Heart right ventricle (tissue), 16 donors: ENCODE data around the gene GDAP1L1. TPM values are rescaled to one million over a fixed set of nuclear protein-coding genes. Genes with fewer than 3 reads are reported as not detected.

Source experiments
- ATAC-seq, 8 donors: fragments of 200-7000 bp; cut with Tn5 transposase; one replicate each; pipeline ENCODE4 v1.9.1; 2020; ENCODE audit warnings: mild to moderate bottlenecking in 8 of 8, moderate library complexity in 8 of 8, moderate number of reproducible peaks in 1 of 8
- DNase-seq, 2 donors: peaks; one replicate each; pipeline ENCODE4 v3.0.0-alpha.2; 2020
- H3K27ac ChIP-seq, 10 donors: fragments of 200-600 bp; sonication (generic) in 2 of 10; one replicate each; pipeline versions ENCODE4 v1.5.0 to v1.8.0; 2020 to 2022; ENCODE audit warnings: mild to moderate bottlenecking in 3 of 10
- H3K27me3 ChIP-seq, 7 donors: fragments of 200-600 bp; one replicate each; pipeline ENCODE4 v1.8.0; 2021 to 2022; ENCODE audit warnings: mild to moderate bottlenecking in 2 of 7
- H3K36me3 ChIP-seq, 9 donors: fragments of 200-600 bp; sonication (generic) in 1 of 9; one replicate each; pipeline versions ENCODE4 v1.5.0 to v1.8.0; 2020 to 2022; ENCODE audit warnings: mild to moderate bottlenecking in 2 of 9
- H3K4me1 ChIP-seq, 9 donors: fragments of 200-600 bp; sonication (generic) in 1 of 9; one replicate each; pipeline versions ENCODE4 v1.5.0 to v1.8.0; 2020 to 2022; ENCODE audit warnings: mild to moderate bottlenecking in 4 of 9
- H3K4me3 ChIP-seq, 10 donors: fragments of 200-600 bp; sonication (generic) in 2 of 10; one replicate each; pipeline versions ENCODE4 v1.5.0 to v1.8.0; 2020 to 2022; ENCODE audit warnings: mild to moderate bottlenecking in 7 of 10, moderate library complexity in 2 of 10
- H3K9me3 ChIP-seq, 11 donors: fragments of 200-600 bp in 10 of 11; sonication (generic) in 2 of 11; one replicate each; pipeline versions ENCODE4 v1.5.0 to v1.8.0; 2013 to 2022; ENCODE audit warnings: mild to moderate bottlenecking in 2 of 11, control low read depth in 1 of 11, moderate library complexity in 1 of 11
- WGBS, 2 donors: extraction: QIAGEN DNeasy Blood & Tissue Kit; methylation state at CpG; one replicate each; pipeline ENCODE4 v1.1.7; 2013; ENCODE audit warnings: inconsistent platforms in 1 of 2; 5-methylcytosine and 5-hydroxymethylcytosine counted together
- intact Hi-C, 10 donors: fragments of 100-400 bp; cut with DNase I; formaldehyde crosslinking; loops; one replicate each; pipeline versions ENCODE4 v1.11.1 to v1.14.2; 2022
- polyA plus RNA-seq, 2 donors: library from polyadenylated mRNA; stranded (reverse); fragments of 200-250 nt; gene quantifications; one replicate each; pipeline ENCODE4 v1.2.3, GENCODE V29; 2013
- total RNA-seq, 10 donors: library from RNA; stranded (reverse); fragmentation: NEBNext Ultra II Directional in 3 of 10; extraction: Animal tissue kit (Norgen Biotek cat#: 25700) in 3 of 10; gene quantifications; one replicate each; pipeline versions ENCODE4 v1.2.1 to v1.2.4, GENCODE V29; 2021 to 2023
- TF ChIP-seq, protein P1 (sequence below), 9 donors: fragments of 200-600 bp; sonication (generic) in 2 of 9; IDR thresholded peaks; one replicate each; pipeline versions ENCODE4 v1.5.0 to v1.8.0; 2021 to 2022; ENCODE audit warnings: antibody characterized with exemption in 9 of 9, mild to moderate bottlenecking in 5 of 9, moderate library complexity in 1 of 9
- donor health status: Arrhythmogenic right ventricular cardiomyopathy.
- donor health status: ischemic (EF 13 %, LVEDD 7.1; RV severe dilation, severe dysfunction).
- donor health status: healthy with polysubstance abuse.
- donor health status: DM: no; HTN: yes; CAD: no.
- donor health status: DM: no; HTN: no; CAD: no.
- donor health status: ischemic (EF 25% LVEDD 6.9; RV normal size, moderate dysfunction).
- donor health status: ischemic (EF 25% LVEDD 5.7; RV mildly dilated, moderate dysfunction).
- donor health status: healthy.
- donor health status: DM: yes; HTN: yes; CAD: no.
- donor health status: Ischemic cardiomyopathy.
- donor health status: ischemic (EF 35%, LVEDD 5.7; RV mildly dilated, moderate dysfunction).
- donor health status: nonischemic (EF 11% LVEDD 7.7; RV severe dilation, severe dysfunction).
- donor health status: DM: yes; HTN: yes; CAD: no.
- donor health status: PGD.
- donor health status: ischemic (EF 29% LVEDD 5.4; RV normal size, mild dysfunction).
- donor health status: nonischemic (EF 23%, LVEDD 6.1; RV moderate dilation, normal function).

Gene GDAP1L1
- total and polyA plus RNA-seq, 12 donors = 0.09 to 0.71 (median 0.34) TPM; not detected in 2

DNA sequence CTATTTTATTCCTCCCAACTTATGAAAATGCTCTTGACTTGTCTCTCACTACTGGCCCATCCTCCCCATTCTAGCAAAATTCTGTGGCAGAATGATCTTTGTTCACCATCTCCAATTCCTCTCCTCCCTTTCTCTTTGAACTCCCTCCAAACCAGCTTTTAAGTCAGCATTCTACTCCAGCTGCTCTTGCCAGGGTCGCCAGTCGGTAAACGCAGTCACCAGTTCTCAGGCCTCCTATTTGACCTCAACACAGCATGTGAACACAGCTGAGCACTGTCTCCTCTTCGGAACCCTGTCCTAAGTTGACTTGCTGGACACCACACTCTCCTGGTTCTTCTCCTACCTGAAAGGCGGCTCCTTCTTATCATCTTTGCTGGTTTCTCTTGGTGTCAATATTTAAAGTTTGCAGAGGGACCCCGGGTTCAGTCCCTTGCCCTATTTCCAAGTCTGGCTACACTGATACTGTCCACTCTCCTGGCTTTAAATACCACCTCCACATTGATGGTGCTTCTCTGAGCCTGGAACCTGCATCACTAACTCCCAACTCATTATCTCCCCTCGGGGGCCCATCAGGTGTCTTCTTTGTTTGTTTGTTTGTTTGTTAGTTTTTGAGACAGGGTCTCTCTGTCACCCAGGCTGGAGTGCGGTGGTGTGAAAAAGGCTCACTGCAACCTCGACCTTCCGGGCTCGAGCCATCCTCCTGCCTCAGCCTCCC, 27.4 kb downstream of the GDAP1L1 start:
- no peak for ATAC-seq
- Histone ChIP-seq H3K4me3 (no peak overlapping the region), H3K4me1 (peaks cover 0 to 5% (median 0%) of the 10 kb centered on the region in 9 donors), H3K27me3 (no peaks in the 10 kb centered on the region), H3K36me3 (peaks cover 0 to 30% (median 8%) of the 10 kb centered on the region in 9 donors), H3K9me3 (no peaks in the 10 kb centered on the region), H3K27ac (no peak overlapping the region)
- no peak for DNase-seq
- intact Hi-C loops = no loop called here
- 82 to 84% methylated on average over 11 of the region's 11 CpGs for WGBS, 2 donors
- TF ChIP-seq, protein P1, sequence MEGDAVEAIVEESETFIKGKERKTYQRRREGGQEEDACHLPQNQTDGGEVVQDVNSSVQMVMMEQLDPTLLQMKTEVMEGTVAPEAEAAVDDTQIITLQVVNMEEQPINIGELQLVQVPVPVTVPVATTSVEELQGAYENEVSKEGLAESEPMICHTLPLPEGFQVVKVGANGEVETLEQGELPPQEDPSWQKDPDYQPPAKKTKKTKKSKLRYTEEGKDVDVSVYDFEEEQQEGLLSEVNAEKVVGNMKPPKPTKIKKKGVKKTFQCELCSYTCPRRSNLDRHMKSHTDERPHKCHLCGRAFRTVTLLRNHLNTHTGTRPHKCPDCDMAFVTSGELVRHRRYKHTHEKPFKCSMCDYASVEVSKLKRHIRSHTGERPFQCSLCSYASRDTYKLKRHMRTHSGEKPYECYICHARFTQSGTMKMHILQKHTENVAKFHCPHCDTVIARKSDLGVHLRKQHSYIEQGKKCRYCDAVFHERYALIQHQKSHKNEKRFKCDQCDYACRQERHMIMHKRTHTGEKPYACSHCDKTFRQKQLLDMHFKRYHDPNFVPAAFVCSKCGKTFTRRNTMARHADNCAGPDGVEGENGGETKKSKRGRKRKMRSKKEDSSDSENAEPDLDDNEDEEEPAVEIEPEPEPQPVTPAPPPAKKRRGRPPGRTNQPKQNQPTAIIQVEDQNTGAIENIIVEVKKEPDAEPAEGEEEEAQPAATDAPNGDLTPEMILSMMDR (IDR thresholded peaks at IDR 0.05) = no peak

DNA sequence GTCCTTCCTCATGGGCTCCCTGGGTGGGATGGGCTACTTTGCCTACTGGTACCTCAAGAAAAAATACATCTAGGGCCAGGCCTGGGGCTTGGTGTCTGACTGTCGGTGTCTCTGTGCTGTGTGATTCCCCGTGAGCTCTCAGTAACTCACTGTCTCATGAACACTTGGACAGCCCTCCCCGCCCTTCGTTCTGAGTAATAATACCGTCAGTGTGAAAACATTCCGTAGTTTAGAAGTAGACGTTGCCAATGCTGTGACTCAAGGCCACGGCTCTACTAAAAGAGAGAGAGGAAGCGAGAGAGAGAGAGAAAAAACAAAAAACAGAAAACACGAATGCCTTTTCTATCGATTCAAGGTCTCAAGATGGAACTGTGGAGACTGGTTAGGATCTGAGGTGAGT, 32.1 kb downstream of the GDAP1L1 start:
- DNase-seq (no peak), ATAC-seq (no peak)
- H3K27ac ChIP-seq = no peak overlapping the region
- intact Hi-C loops = no loop called here
- TF ChIP-seq, protein P1 (IDR thresholded peaks at IDR 0.05) = no peak
- WGBS, 2 donors = 89 to 90% methylated on average over 11 of the region's 11 CpGs
- no peaks in the 10 kb centered on the region for H3K27me3 ChIP-seq
- no peaks in the 10 kb centered on the region for H3K9me3 ChIP-seq
- peaks cover 0 to 12% (median 3%) of the 10 kb centered on the region in 9 donors for H3K4me1 ChIP-seq
- no peak overlapping the region for H3K4me3 ChIP-seq
- H3K36me3 ChIP-seq = peaks cover 0 to 7% (median 0%) of the 10 kb centered on the region in 9 donors

DNA sequence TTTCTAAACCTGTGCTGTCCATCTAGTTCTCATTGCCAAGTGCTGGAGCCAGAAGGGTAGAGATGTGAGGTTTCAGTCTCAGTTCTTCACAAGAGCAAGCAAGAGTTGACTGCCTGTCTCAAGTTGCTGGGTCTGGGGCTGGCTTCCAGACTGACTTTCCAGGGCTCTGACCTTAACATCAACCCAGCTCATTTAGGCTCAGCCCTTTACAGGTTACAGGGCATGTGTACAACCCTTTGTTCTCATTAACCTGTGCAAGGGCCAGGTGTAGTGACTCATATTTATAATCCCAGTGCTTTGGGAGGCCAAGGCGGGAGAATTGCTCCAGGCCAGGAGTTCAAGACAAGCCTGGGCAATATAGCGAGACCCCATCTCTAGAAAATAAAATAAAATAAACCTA, 33.3 kb downstream of the GDAP1L1 start:
- no peaks in the 10 kb centered on the region for H3K9me3 ChIP-seq
- H3K27ac ChIP-seq = no peak overlapping the region
- ATAC-seq (no peak), DNase-seq (no peak)
- peaks cover 0 to 12% (median 3%) of the 10 kb centered on the region in 9 donors for H3K4me1 ChIP-seq
- TF ChIP-seq, protein P1 (IDR thresholded peaks at IDR 0.05) = no peak
- intact Hi-C loops = no loop called here
- WGBS, 2 donors = 96 to 97% methylated on average over 2 of the region's 2 CpGs
- no peaks in the 10 kb centered on the region for H3K27me3 ChIP-seq
- H3K4me3 ChIP-seq = no peak overlapping the region
- H3K36me3 ChIP-seq = peaks cover 0 to 7% (median 0%) of the 10 kb centered on the region in 9 donors

DNA sequence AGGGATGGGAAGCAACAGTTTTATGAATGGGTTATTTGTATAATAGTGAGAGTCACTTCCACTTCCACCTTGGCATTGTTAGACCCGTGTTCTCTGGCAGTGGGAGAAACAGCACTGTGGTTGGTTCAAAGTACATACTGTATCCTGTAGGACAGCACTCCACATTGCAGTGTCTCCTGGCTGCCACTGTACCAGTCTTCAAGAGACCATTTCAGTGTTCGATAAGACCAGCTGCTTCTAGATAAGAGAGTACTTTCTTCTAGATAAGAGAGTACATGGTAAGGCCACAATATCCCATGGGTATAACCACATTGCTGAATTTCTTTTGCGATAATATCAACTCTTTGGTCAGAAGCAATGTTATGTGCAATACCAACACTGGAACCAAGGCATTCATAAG, 35.1 kb downstream of the GDAP1L1 start:
- intact Hi-C loops = no loop called here
- 56 to 60% methylated on average over 3 of the region's 3 CpGs for WGBS, 2 donors
- peak in 3 of 8 donors; percentile 69 to 84 (median 72) for ATAC-seq

More for the DNA sequence above, 35.1 kb downstream of the GDAP1L1 start:
- H3K27ac ChIP-seq = no peak overlapping the region
- H3K36me3 ChIP-seq = peaks cover 0 to 7% (median 0%) of the 10 kb centered on the region in 9 donors
- no peaks in the 10 kb centered on the region for H3K9me3 ChIP-seq
- no peak overlapping the region for H3K4me3 ChIP-seq
- TF ChIP-seq, protein P1 (IDR thresholded peaks at IDR 0.05) = no peak
- DNase-seq = no peak
- H3K4me1 ChIP-seq = peaks cover 0 to 20% (median 4%) of the 10 kb centered on the region in 9 donors
- H3K27me3 ChIP-seq = no peaks in the 10 kb centered on the region
